ENCODE results near the gene KCTD11. TPM values are rescaled to one million over a fixed set of nuclear protein-coding genes. Genes with fewer than 3 reads are reported as not detected.

KCTD11 gene
- total and polyA plus RNA-seq, 4 donors: 0.39 to 3.5 (median 1.4) TPM

DNA sequence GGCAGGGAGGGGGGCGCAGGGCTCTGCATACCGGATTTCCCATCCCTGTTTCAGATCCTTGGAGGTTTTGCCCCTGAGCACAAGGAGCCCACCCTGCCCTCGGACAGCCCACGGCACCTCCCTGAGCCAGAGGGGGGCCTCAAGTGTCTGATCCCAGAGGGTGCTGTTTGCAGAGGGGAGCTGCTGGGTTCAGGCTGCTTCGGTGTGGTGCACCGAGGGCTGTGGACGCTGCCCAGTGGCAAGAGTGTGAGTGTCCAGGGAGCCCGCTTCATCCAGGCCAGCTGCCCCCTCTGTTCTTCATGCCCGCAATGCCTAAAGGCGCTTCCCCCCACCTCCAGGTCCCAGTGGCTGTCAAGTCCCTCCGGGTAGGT lies 31.4 kb downstream of the KCTD11 start:
- WGBS: 90% methylated on average over 11 of the region's 11 CpGs

DNA sequence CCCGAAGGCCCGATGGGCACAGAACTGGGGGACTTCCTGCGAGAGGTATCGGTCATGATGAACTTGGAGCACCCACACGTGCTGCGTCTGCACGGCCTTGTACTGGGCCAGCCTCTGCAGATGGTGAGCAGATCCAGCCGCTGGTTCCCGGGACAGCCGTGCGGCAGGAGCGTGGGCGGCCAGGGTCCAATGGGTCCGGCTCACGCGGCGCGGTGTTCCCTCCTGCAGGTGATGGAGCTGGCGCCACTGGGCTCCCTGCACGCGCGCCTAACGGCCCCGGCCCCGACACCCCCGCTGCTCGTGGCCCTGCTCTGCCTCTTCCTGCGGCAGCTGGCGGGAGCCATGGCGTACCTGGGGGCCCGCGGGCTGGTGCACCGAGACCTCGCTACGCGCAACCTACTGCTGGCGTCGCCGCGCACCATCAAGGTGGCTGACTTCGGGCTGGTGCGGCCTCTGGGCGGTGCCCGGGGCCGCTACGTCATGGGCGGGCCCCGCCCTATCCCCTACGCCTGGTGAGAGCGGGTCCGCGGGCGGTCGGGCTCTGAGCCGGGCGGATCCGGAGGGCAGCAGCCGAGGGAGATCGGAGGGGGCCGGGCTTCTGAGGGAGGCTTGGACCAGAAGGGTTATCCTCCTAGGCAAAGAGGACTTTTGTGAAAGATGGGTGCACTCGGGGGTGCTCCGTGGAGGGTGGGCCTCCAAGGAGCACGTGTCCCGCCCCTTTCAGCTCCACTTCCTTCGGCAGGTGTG lies 32.0 kb downstream of the KCTD11 start:
- 63% methylated on average over 65 of the region's 65 CpGs for WGBS
- H3K27ac ChIP-seq (ENCODE audit: low read depth in 1 of 2, low read length in 2 of 2): no peak overlapping the region
- no peak overlapping the region for H3K9ac ChIP-seq (ENCODE audit: low read depth in 1 of 2, low read length in 2 of 2)
- H3K36me3 ChIP-seq (ENCODE audit: control insufficient read depth in 4 of 4, insufficient read depth in 3 of 4, low read depth in 1 of 4, low read length in 3 of 4): peaks cover 0 to 6% (median 2%) of the 10 kb centered on the region in 4 donors
- no peaks in the 10 kb centered on the region for H3K9me3 ChIP-seq (ENCODE audit: control insufficient read depth in 4 of 4, low read length in 3 of 4)
- H3K4me1 ChIP-seq (ENCODE audit: control insufficient read depth in 4 of 4, insufficient read depth in 4 of 4, low read length in 3 of 4): peaks cover 6 to 18% (median 12%) of the 10 kb centered on the region in 4 donors
- peaks cover 0 to 3% (median 0%) of the 10 kb centered on the region in 4 donors for H3K27me3 ChIP-seq (ENCODE audit: control insufficient read depth in 4 of 4, insufficient read depth in 4 of 4, low read length in 3 of 4)
- DNase-seq (ENCODE audit: low spot score): no peak
- peak overlapping the region in 1 of 3 donors; percentile 20 for H3K4me3 ChIP-seq (ENCODE audit: low read depth in 1 of 3, low read length in 3 of 3)
- TF ChIP-seq SP1 (IDR thresholded peaks at IDR 0.05): no peak
- TF ChIP-seq TAF1 (conservative IDR thresholded peaks at IDR 0.05): no peak
- TF ChIP-seq RXRA (IDR thresholded peaks at IDR 0.05): no peak
- TF ChIP-seq, protein P1, sequence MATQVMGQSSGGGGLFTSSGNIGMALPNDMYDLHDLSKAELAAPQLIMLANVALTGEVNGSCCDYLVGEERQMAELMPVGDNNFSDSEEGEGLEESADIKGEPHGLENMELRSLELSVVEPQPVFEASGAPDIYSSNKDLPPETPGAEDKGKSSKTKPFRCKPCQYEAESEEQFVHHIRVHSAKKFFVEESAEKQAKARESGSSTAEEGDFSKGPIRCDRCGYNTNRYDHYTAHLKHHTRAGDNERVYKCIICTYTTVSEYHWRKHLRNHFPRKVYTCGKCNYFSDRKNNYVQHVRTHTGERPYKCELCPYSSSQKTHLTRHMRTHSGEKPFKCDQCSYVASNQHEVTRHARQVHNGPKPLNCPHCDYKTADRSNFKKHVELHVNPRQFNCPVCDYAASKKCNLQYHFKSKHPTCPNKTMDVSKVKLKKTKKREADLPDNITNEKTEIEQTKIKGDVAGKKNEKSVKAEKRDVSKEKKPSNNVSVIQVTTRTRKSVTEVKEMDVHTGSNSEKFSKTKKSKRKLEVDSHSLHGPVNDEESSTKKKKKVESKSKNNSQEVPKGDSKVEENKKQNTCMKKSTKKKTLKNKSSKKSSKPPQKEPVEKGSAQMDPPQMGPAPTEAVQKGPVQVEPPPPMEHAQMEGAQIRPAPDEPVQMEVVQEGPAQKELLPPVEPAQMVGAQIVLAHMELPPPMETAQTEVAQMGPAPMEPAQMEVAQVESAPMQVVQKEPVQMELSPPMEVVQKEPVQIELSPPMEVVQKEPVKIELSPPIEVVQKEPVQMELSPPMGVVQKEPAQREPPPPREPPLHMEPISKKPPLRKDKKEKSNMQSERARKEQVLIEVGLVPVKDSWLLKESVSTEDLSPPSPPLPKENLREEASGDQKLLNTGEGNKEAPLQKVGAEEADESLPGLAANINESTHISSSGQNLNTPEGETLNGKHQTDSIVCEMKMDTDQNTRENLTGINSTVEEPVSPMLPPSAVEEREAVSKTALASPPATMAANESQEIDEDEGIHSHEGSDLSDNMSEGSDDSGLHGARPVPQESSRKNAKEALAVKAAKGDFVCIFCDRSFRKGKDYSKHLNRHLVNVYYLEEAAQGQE (IDR thresholded peaks at IDR 0.05): no peak
- no peak for TF ChIP-seq HNF4A (conservative IDR thresholded peaks at IDR 0.05)
- TF ChIP-seq RAD21 (IDR thresholded peaks at IDR 0.05): no peak
- TF ChIP-seq NR2F2 (IDR thresholded peaks at IDR 0.05): no peak
- no peak for TF ChIP-seq EGR1 (IDR thresholded peaks at IDR 0.05; ENCODE audit: low read depth in 2 of 2)
- TF ChIP-seq, protein P2, sequence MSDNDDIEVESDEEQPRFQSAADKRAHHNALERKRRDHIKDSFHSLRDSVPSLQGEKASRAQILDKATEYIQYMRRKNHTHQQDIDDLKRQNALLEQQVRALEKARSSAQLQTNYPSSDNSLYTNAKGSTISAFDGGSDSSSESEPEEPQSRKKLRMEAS (IDR thresholded peaks at IDR 0.05): no peak
- TF ChIP-seq HNF4G (IDR thresholded peaks at IDR 0.05): no peak
- no peak for TF ChIP-seq YY1 (IDR thresholded peaks at IDR 0.05)
- TF ChIP-seq, protein P3, sequence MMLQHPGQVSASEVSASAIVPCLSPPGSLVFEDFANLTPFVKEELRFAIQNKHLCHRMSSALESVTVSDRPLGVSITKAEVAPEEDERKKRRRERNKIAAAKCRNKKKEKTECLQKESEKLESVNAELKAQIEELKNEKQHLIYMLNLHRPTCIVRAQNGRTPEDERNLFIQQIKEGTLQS (IDR thresholded peaks at IDR 0.05): no peak
- no peak for TF ChIP-seq ZBTB33 (IDR thresholded peaks at IDR 0.05)

More for the DNA sequence above, 31.4 kb downstream of the KCTD11 start:
- Histone ChIP-seq H3K36me3 (ENCODE audit: control insufficient read depth in 4 of 4, insufficient read depth in 3 of 4, low read depth in 1 of 4, low read length in 3 of 4) (peaks cover 0 to 6% (median 0%) of the 10 kb centered on the region in 4 donors), H3K9me3 (ENCODE audit: control insufficient read depth in 4 of 4, low read length in 3 of 4) (no peaks in the 10 kb centered on the region), H3K9ac (ENCODE audit: low read depth in 1 of 2, low read length in 2 of 2) (no peak overlapping the region), H3K27me3 (ENCODE audit: control insufficient read depth in 4 of 4, insufficient read depth in 4 of 4, low read length in 3 of 4) (peaks cover 0 to 3% (median 0%) of the 10 kb centered on the region in 4 donors), H3K4me1 (ENCODE audit: control insufficient read depth in 4 of 4, insufficient read depth in 4 of 4, low read length in 3 of 4) (peaks cover 6 to 18% (median 12%) of the 10 kb centered on the region in 4 donors), H3K4me3 (ENCODE audit: low read depth in 1 of 3, low read length in 3 of 3) (no peak overlapping the region), H3K27ac (ENCODE audit: low read depth in 1 of 2, low read length in 2 of 2) (no peak overlapping the region)
- DNase-seq (ENCODE audit: low spot score): no peak
- TF ChIP-seq FOXA1 (IDR thresholded peaks at IDR 0.05) (no peak), RXRA (IDR thresholded peaks at IDR 0.05) (no peak), HNF4A (conservative IDR thresholded peaks at IDR 0.05) (no peak)
- TF ChIP-seq, protein P3 (IDR thresholded peaks at IDR 0.05): no peak

All from liver (tissue), 9 donors.